Measurements from ENCODE around the gene CLINT1. TPM values are rescaled to one million over a fixed set of nuclear protein-coding genes. Genes with fewer than 3 reads are reported as not detected.

Gene CLINT1
- total and polyA plus RNA-seq, 9 of the 15 experiments (the other 6 are each of a cell fraction or from before 2014, with no cell fraction given) = 23.6 to 125 (median 71.4) TPM

DNA sequence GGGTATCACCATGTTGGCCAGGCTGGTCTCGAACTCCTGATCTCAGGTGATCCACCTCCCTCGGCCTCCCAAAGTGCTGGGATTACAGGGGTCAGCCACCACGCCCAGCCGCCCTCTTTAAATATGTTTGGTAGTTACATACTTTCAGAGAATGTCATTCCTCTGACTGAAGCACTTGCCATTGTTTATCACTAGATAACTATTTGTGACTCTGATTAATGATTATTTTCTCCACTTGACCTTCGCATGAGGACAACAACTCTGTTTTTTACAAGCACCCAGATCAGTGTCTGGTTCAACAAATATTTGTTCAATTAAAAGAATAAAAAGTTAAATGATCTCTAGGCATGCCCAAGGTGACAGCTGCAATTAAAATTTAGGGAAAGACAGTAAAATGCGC is 56.2 kb downstream of the CLINT1 start (continued):
- no peak for TF ChIP-seq JUN (IDR thresholded peaks at IDR 0.05; ENCODE audit: borderline replicate concordance, low read depth, low read length)
- TF ChIP-seq JUN (CRISPR knock-in tag; IDR thresholded peaks at IDR 0.05; ENCODE audit: borderline replicate concordance) = no peak
- TF ChIP-seq EGR1 (conservative IDR thresholded peaks at IDR 0.05) = no peak
- TF ChIP-seq HMG20A (CRISPR knock-in tag; conservative IDR thresholded peaks at IDR 0.05) = no peak
- TF ChIP-seq, protein P1, sequence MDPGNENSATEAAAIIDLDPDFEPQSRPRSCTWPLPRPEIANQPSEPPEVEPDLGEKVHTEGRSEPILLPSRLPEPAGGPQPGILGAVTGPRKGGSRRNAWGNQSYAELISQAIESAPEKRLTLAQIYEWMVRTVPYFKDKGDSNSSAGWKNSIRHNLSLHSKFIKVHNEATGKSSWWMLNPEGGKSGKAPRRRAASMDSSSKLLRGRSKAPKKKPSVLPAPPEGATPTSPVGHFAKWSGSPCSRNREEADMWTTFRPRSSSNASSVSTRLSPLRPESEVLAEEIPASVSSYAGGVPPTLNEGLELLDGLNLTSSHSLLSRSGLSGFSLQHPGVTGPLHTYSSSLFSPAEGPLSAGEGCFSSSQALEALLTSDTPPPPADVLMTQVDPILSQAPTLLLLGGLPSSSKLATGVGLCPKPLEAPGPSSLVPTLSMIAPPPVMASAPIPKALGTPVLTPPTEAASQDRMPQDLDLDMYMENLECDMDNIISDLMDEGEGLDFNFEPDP (CRISPR knock-in tag; IDR thresholded peaks at IDR 0.05) = no peak
- TF ChIP-seq, protein P2, sequence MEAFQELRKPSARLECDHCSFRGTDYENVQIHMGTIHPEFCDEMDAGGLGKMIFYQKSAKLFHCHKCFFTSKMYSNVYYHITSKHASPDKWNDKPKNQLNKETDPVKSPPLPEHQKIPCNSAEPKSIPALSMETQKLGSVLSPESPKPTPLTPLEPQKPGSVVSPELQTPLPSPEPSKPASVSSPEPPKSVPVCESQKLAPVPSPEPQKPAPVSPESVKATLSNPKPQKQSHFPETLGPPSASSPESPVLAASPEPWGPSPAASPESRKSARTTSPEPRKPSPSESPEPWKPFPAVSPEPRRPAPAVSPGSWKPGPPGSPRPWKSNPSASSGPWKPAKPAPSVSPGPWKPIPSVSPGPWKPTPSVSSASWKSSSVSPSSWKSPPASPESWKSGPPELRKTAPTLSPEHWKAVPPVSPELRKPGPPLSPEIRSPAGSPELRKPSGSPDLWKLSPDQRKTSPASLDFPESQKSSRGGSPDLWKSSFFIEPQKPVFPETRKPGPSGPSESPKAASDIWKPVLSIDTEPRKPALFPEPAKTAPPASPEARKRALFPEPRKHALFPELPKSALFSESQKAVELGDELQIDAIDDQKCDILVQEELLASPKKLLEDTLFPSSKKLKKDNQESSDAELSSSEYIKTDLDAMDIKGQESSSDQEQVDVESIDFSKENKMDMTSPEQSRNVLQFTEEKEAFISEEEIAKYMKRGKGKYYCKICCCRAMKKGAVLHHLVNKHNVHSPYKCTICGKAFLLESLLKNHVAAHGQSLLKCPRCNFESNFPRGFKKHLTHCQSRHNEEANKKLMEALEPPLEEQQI (IDR thresholded peaks at IDR 0.05) = no peak
- TF ChIP-seq, protein P3, sequence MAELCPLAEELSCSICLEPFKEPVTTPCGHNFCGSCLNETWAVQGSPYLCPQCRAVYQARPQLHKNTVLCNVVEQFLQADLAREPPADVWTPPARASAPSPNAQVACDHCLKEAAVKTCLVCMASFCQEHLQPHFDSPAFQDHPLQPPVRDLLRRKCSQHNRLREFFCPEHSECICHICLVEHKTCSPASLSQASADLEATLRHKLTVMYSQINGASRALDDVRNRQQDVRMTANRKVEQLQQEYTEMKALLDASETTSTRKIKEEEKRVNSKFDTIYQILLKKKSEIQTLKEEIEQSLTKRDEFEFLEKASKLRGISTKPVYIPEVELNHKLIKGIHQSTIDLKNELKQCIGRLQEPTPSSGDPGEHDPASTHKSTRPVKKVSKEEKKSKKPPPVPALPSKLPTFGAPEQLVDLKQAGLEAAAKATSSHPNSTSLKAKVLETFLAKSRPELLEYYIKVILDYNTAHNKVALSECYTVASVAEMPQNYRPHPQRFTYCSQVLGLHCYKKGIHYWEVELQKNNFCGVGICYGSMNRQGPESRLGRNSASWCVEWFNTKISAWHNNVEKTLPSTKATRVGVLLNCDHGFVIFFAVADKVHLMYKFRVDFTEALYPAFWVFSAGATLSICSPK (IDR thresholded peaks at IDR 0.05; ENCODE audit: borderline replicate concordance) = no peak
- TF ChIP-seq HMG20B (CRISPR knock-in tag; IDR thresholded peaks at IDR 0.05) = no peak
- no peak for TF ChIP-seq HNRNPL (IDR thresholded peaks at IDR 0.05; ENCODE audit: low read depth, low read length)
- TF ChIP-seq, protein P4, sequence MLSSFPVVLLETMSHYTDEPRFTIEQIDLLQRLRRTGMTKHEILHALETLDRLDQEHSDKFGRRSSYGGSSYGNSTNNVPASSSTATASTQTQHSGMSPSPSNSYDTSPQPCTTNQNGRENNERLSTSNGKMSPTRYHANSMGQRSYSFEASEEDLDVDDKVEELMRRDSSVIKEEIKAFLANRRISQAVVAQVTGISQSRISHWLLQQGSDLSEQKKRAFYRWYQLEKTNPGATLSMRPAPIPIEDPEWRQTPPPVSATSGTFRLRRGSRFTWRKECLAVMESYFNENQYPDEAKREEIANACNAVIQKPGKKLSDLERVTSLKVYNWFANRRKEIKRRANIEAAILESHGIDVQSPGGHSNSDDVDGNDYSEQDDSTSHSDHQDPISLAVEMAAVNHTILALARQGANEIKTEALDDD (IDR thresholded peaks at IDR 0.05) = no peak
- no peak for TF ChIP-seq CHD4 (IDR thresholded peaks at IDR 0.05; ENCODE audit: insufficient read depth, insufficient replicate concordance, low read depth, low read length, poor library complexity, severe bottlenecking)
- no peak for TF ChIP-seq EZH2 (IDR thresholded peaks at IDR 0.05; ENCODE audit: borderline replicate concordance, low read depth, low read length)
- TF ChIP-seq FOXA1 (IDR thresholded peaks at IDR 0.05; ENCODE audit: borderline replicate concordance) = no peak
- TF ChIP-seq ETV5 (CRISPR knock-in tag; IDR thresholded peaks at IDR 0.05; ENCODE audit: low read depth) = no peak

Measured in K562 (cell line).